Osteocyte (in vitro differentiated cells): ENCODE data around the gene CNOT10. TPM values are rescaled to one million over a fixed set of nuclear protein-coding genes. Genes with fewer than 3 reads are reported as not detected.

Experiments used
- DNase-seq: peaks from one replicate; pipeline ENCODE4 v3.0.0; 2021; ENCODE audit warnings: mixed read lengths; ENCODE audit not compliant: unreplicated experiment; ENCODE audit errors: extremely low spot score
- H3K27ac Mint-ChIP-seq: one replicate; pipeline ENCODE4 v1.8.0; 2021; ENCODE audit warnings: mild to moderate bottlenecking, mixed read lengths; ENCODE audit not compliant: unreplicated experiment
- H3K27me3 Mint-ChIP-seq: one replicate; pipeline ENCODE4 v1.8.0; 2021; ENCODE audit warnings: mixed read lengths; ENCODE audit not compliant: unreplicated experiment
- H3K36me3 Mint-ChIP-seq: one replicate; pipeline ENCODE4 v1.8.0; 2021; ENCODE audit warnings: mixed read lengths; ENCODE audit not compliant: unreplicated experiment
- H3K4me1 Mint-ChIP-seq: one replicate; pipeline ENCODE4 v1.8.0; 2021; ENCODE audit warnings: mixed read lengths; ENCODE audit not compliant: unreplicated experiment
- H3K4me3 Mint-ChIP-seq: one replicate; pipeline ENCODE4 v1.8.0; 2021; ENCODE audit warnings: mild to moderate bottlenecking, moderate library complexity, mixed read lengths; ENCODE audit not compliant: unreplicated experiment
- H3K9me3 Mint-ChIP-seq: one replicate; pipeline ENCODE4 v1.8.0; 2021; ENCODE audit warnings: mixed read lengths; ENCODE audit not compliant: unreplicated experiment
- total RNA-seq: library from RNA; stranded (reverse); gene quantifications from 2 replicates; pipeline ENCODE4 v1.2.1, GENCODE V29; 2021
- TF ChIP-seq, protein P1 (sequence below): fragments of 200-600 bp; sonication (generic); IDR thresholded peaks from 2 replicates; pipeline ENCODE4 v1.5.0; 2021; ENCODE audit warnings: antibody characterized with exemption, mild to moderate bottlenecking, moderate library complexity

Gene CNOT10
- total RNA-seq, 1 donor from 2014 or later: 47.7 TPM

- Mint-ChIP-seq H3K9me3 (no peaks in the 10 kb centered on the region), H3K27me3 (no peaks in the 10 kb centered on the region), H3K4me3 (peak overlapping the region; percentile 90), H3K4me1 (peaks cover 31% of the 10 kb centered on the region), H3K27ac (peak overlapping the region; percentile 93), H3K36me3 (peaks cover 5% of the 10 kb centered on the region)
- DNase-seq: no peak
- TF ChIP-seq, protein P1, sequence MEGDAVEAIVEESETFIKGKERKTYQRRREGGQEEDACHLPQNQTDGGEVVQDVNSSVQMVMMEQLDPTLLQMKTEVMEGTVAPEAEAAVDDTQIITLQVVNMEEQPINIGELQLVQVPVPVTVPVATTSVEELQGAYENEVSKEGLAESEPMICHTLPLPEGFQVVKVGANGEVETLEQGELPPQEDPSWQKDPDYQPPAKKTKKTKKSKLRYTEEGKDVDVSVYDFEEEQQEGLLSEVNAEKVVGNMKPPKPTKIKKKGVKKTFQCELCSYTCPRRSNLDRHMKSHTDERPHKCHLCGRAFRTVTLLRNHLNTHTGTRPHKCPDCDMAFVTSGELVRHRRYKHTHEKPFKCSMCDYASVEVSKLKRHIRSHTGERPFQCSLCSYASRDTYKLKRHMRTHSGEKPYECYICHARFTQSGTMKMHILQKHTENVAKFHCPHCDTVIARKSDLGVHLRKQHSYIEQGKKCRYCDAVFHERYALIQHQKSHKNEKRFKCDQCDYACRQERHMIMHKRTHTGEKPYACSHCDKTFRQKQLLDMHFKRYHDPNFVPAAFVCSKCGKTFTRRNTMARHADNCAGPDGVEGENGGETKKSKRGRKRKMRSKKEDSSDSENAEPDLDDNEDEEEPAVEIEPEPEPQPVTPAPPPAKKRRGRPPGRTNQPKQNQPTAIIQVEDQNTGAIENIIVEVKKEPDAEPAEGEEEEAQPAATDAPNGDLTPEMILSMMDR: no peak
Measured at GRCh38 chr3:32686713-32687112, 1.7 kb downstream of the CNOT10 start.

DNA sequence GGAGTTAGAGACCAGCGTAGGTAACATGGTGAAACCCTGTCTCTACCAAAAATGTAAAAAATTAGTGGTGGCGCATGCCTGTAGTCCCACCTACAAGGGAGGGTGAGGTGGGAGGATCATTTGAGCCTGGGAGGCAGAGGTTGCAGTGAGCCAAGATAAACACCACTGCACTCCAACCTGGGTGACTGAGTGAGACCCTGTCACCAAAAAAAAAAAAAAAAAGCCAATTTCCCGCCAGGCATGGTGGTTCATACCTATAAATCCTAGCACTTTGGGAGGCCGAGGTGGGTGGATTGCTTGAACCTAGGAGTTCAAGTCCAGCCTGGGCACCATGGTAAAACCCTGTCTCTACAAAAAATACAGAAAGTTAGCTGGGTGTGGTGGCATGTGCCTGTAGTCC, 6.9 kb downstream of the CNOT10 start:
- TF ChIP-seq, protein P1: no peak
- no peaks in the 10 kb centered on the region for H3K27me3 Mint-ChIP-seq
- no peak for DNase-seq
- no peaks in the 10 kb centered on the region for H3K9me3 Mint-ChIP-seq
- H3K4me1 Mint-ChIP-seq: peaks cover 8% of the 10 kb centered on the region
- H3K27ac Mint-ChIP-seq: no peak overlapping the region
- H3K36me3 Mint-ChIP-seq: peaks cover 5% of the 10 kb centered on the region
- H3K4me3 Mint-ChIP-seq: no peak overlapping the region

DNA sequence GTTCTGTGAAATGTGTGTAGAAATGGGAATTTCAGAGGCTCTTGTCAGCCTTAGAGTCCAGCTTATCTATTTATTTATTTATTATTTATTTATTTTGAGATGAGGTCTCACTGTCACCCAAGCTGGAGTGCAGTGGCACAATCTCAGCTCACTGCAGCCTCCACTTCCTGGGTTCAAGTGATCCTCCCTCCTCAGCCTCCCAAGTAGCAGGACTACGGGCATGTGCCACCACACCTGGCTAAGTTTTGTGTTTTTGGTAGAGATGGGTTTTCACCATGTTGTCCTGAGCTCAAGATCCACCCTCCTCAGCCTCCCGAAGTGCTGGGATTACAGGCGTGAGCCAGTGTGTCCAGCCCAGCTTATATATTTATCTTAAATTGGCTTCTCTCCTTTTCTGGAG, 11.5 kb downstream of the CNOT10 start:
- DNase-seq: no peak
- no peak overlapping the region for H3K27ac Mint-ChIP-seq
- peaks cover 2% of the 10 kb centered on the region for H3K36me3 Mint-ChIP-seq
- TF ChIP-seq, protein P1: no peak
- H3K27me3 Mint-ChIP-seq: no peaks in the 10 kb centered on the region
- H3K4me1 Mint-ChIP-seq: peaks cover 3% of the 10 kb centered on the region
- no peaks in the 10 kb centered on the region for H3K9me3 Mint-ChIP-seq
- no peak overlapping the region for H3K4me3 Mint-ChIP-seq

DNA sequence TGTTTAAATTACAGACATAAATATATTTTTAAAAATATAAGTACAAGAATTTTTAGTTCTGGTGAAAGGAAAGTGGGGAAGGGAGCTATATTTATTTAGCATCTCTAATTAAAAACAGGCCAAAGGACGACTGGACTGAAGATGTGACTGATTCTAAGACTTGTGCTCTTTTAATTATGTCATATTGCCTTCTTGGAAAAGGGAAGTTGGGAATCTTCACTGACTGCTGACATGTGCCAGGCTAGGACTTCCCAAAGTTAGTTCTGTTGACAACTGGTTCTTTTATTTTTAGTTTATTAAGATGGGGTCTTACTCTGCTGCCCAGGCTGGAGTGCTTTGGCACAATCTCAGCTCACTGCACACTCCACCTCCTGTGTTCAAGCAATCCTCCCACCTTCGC, 13.5 kb downstream of the CNOT10 start:
- no peak for DNase-seq
- Mint-ChIP-seq H3K27me3 (no peaks in the 10 kb centered on the region), H3K36me3 (peaks cover 3% of the 10 kb centered on the region), H3K27ac (no peak overlapping the region), H3K9me3 (no peaks in the 10 kb centered on the region), H3K4me3 (no peak overlapping the region), H3K4me1 (peaks cover 12% of the 10 kb centered on the region)
- TF ChIP-seq, protein P1: no peak

GRCh38 chr3:32699429-32699828, 14.4 kb downstream of the CNOT10 start:
- Mint-ChIP-seq H3K9me3 (no peaks in the 10 kb centered on the region), H3K27ac (no peak overlapping the region), H3K4me3 (no peak overlapping the region), H3K4me1 (peaks cover 16% of the 10 kb centered on the region), H3K27me3 (no peaks in the 10 kb centered on the region), H3K36me3 (peaks cover 3% of the 10 kb centered on the region)
- TF ChIP-seq, protein P1: no peak
- no peak for DNase-seq
